ENCODE data around the gene SOX11.
"Not testable (repeated sequence)": the region's sequence is repeated elsewhere in the genome, so short reads cannot be mapped to it uniquely, and the experiment has no call there.

SOX11 gene

GRCh38 chr2:5691985-5692529, at the start of gene SOX11:
Gene SOX11, plus strand, starts transcription at chr2:5692384. Its CDS starts 338 bp downstream, at chr2:5692722.
- no peak for DNase-seq

- DNase-seq, result not testable (repeated sequence)
Measured at GRCh38 chr2:5652734-5653133, 39.5 kb upstream of the SOX11 start.

DNA sequence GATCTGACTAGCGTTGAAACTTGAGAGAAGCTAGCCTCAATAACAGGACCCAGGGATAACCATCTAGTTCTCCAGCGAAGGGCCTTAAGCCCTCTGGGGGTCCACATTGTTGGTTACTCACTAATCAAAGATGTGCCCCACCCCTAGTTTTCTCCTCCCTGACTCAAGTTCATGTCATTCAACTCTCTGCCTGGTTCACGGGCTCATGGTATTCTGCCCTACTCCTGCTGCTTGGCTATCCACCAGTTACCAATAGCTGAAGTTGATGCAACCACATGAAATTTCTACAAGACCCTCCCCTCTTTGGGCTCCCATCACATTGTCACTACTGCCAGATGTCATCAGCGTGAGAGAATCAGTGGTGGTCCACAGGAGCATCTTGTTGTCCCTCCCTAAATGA, 38.4 kb upstream of the SOX11 start:
- DNase-seq, result not testable (repeated sequence)

DNA sequence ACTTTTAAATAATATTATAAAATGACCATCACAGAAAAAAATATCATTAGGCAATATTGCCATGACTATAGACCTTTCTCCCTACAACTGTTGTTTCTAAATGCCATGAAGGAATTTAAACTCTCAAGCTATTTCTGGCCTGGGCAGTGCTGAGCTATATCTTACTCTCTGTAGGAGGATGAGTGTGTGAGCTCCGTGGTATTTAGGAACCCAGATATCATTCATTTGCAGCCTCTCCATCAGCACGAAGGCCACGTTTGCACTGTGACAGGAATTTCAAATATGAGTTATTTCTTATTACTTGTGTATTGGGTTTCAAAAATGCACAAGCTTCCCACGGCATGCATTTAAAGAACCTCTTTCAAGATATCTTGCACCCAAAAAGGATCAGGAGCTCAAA, 35.0 kb upstream of the SOX11 start:
- no peak for DNase-seq

GRCh38 chr2:5660591-5660990, 31.6 kb upstream of the SOX11 start:
- DNase-seq, result no peak

GRCh38 chr2:5661362-5661761, 30.8 kb upstream of the SOX11 start:
- DNase-seq, result no peak

GRCh38 chr2:5664278-5664681, 27.9 kb upstream of the SOX11 start:
- no peak for DNase-seq

- DNase-seq, result no peak
Measured at GRCh38 chr2:5665066-5665465, 27.1 kb upstream of the SOX11 start.

DNA sequence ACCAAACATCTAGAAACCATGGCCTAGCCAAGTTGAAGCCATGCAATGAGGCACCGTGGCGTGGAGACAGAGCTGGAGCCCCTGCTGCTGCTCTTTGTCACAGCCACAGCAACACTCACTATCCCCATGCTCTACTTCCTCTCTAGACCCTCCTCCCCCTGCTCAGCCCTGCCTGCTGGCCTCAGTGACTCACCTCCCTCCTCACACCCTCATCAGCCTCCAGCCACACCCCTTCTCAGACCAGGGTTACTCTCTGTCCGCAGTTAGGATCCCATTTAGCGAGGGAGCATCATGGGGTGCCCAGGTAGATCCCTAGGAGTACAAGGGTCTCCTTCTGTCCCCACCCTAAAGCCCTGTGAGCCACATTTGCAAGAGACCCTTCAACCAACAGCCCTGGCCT, 25.4 kb upstream of the SOX11 start:
- no peak for DNase-seq

DNA sequence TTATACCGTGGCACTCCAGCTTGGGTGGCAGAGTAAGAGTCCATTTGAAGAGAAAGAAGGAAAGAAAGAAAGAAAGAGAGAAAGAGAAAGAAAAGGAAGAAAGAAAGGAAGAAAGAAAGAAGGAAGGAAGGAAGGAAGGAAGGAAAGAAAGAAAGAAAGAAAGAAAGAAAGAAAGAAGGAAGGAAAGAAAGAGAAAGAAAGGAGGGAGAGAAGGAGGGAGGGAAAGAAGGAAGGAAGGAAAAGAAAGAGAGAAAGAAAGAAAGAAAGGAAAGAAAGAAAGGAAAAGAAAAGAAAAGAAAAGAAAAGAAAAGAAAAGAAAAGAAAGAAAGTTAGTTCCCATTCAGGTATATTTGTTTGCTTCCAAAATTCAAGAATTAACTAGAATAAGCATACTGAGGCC, 24.5 kb upstream of the SOX11 start:
- DNase-seq, result not testable (repeated sequence)

DNA sequence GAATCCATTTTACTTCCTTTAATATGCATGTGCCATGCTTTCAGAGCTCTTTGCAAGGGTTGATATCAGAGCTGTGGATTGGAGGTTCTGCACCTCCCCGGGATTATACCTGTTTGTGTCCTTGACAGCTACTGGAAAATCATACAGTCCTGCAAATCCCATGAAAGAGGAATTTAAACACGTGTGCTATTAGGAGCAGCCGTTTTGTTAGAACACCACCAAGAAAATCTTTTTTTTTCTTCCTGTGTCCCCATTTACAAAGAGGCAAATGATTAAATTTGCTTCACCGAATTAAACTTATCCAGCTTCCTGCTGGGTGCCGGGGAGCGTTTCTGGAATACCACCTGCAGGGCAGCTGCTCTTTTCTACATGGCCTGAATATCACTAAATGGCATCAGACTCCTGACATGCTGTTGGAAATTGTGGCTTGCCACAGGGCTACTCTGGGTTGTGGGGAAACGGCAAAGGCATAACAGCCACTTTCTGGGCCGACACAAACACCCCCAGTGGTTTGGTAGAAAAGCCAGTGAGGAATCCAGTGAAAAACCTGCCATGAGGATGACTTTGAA, 23.4 kb upstream of the SOX11 start:
- no peak for DNase-seq

DNA sequence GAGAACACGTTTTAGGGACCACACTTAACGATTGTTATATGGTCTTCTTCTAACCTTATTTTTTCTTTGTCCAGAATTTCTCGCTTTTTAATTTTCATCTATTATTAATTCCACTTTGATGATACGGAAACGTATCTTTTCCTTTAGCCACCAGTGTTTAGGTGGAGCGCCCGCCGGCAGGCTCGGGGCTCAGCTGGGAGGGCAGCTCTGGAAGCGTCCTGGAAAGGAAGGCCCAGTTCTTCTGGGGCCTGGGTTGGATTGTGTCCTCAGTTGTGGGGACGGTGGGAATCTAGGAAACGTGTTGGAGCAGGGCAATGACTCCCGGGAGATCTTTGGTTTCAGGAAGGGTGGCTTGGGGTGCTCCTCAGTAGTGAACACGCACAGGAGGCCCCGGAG, 19.4 kb upstream of the SOX11 start:
- DNase-seq, result no peak

DNA sequence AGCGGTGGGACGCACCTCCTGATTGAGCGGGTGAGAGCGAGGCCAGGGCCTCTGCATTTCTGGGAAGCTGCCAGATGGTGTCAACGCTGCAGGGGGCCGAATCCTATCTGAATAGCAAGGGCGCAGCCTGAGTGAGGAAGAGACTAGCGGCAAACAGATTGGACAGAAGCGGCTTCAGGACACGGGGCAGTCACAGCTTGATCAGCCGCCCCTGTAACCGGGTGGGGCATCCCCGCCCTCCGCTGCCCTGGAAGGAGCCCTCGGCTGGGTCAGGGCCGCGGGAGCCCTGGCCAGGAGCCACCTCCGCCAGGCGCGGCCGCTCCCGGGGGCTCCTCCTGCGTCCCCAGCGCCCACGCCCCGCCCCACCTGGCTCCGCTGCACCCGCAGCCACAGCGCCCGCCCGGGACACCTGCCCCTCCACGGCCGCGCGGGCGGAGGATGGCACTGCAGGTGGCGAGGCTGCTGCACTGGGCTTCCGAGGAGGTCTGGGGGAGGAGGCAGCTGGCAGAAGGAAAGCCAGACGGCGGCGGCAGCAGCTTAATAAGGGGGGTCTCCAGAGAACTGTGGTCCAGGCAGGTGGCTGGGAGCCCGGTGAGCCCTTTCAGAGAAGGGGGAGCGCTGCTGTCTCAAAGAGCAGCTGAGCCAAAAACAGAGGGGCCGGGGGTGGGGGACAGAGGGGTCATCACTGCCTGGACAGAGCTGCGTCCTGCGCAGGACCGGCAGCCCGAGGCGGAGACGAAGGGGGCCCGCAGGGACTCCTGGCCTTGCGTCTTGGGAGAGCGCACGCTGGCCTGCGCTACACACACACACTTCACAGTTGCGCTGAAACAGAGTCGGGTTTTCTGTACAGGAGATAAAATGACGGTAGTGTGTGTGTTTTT, 18.8 kb upstream of the SOX11 start:
- DNase-seq, result no peak

DNA sequence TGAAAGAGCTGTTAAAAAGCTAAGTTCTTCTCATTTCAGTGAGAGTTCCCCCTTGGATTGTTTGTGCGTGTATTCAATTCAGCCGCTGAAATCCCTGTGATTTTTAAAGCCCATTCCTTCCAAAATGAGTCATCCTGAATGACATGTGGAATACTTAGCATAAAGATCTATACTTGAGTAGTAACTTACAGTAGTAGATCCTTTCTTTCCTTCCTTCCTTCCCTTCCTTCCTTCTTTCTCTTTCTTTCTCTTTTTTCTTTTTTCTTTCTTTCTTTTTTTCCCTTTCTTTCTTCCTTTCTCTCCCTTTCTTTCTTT, 18.2 kb upstream of the SOX11 start:
- DNase-seq, result no peak

DNA sequence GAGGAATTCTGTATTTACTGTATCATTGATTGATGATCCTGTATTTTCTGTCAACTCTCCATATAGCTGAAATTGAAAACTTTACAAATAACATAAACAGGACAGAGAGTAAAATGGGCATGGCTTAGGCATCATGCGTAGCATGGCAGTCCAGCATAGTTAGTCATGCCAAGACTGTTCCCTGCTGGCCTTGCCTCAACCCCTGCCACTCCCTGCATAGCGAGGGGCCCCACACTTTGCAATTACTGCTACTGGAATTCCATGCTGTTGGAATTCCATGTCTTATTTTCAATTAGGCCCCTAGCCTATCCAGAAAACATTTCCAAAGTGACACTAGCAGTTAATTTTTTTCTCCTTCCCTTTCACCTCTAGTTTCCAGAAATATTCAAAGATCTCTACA, 15.1 kb upstream of the SOX11 start:
- no peak for DNase-seq

DNA sequence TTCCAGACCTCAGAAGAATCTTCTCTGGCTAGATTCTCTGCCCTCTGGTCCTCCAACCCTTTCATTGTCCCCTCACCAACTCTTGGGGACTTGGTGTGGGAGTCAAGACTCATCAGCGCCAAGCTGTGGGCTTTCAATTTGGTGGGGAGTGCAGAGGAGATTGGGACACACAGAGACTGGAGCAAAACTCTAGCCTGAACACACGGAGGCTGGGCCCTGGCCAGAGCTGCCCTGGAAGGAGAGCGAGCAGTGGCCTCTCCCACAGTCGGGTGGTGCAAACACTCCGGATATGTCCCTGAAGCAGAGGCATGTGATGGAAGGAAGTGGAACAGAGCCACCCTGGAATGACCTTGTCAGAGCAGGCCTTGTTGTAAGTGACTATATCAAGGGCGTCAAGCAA, 8.7 kb upstream of the SOX11 start:
- no peak for DNase-seq

DNA sequence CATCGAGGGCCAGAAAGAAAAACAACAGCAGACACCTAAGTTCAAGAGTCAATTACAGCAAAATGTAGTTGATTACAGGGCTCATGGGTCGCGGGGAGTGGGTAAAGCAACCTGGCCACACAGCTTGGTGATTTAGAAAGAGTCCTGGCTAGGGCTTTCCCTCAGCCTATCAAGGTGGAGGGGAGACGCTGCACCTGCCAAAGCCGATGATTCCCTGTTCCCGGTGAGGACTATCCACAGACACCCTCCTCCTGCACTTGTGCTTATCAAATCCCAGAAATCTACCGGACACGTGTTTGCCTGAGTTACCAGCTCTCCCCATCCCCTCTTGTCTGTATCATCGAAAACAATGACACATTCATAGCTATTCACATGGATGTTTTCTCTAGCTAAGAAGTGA, 7.0 kb upstream of the SOX11 start:
- DNase-seq, result no peak

DNA sequence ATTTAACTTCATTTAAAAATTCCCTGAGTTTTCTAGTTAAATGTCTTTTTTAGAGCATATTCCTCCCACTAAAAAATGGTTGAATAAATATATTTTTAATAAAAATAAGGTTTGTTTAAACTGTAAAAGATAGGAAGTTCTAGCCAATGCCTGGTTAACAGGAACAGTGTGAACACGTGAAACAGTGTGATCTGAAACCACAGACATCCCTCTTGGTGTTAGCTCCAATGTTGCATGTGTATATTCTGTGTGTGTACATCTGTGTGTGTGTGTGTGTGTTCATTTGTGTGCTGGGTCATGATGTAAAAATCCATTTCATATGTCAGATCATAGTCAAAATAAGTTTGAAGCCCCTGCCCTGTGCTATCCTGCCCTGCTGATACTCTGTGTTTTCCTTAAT, 6.1 kb upstream of the SOX11 start:
- no peak for DNase-seq

- DNase-seq, result no peak
Measured at GRCh38 chr2:5686536-5686935, 5.6 kb upstream of the SOX11 start.

DNA sequence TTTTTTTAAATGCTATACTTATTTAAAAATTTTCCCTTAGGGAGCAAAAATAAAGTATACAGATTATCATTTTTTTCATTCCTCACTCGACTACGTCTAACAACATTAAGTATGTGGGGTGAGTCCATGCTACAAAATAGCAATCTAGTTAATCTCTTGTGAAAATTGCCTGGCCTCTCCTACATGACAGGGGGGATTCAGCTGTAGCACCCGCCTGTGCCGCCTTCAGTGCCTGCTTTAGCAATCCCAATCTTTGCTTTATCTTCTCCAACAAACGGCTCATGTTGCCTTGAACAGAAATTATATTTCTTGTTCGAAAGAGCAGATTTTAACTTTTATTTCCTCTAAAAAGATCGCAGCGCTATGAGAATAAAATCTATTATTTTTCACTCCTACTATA, 2.4 kb upstream of the SOX11 start:
- no peak for DNase-seq

GRCh38 chr2:5690286-5690685, 1.9 kb upstream of the SOX11 start:
- DNase-seq, result no peak

- no peak for DNase-seq
Measured at GRCh38 chr2:5690718-5691220, 1.4 kb upstream of the SOX11 start.

GRCh38 chr2:5691221-5691984, 781 bp upstream of the SOX11 start:
- DNase-seq, result no peak

Data from cerebellar nuclear complex (tissue), 1 donor.